Activated B cell treated with CpG ODN at 0.5 μM for 24 hours (primary cell): ENCODE data around the gene C1orf116. TPM values are rescaled to one million over a fixed set of nuclear protein-coding genes. Genes with fewer than 3 reads are reported as not detected.

ENCODE experiments used
- ATAC-seq: fragments of 200-7000 bp; cut with Tn5 transposase; one replicate; pipeline ENCODE4 v1.10.0; 2021; ENCODE audit warnings: low read depth, mild to moderate bottlenecking, moderate library complexity
- CTCF ChIA-PET: fragments of 350-600 bp; sonication (Branson Sonifier 250); formaldehyde crosslinking; loops from one replicate; lab custom pipeline; 2021; ENCODE audit warnings: antibody characterized with exemption; lab: Charles Lee
- POLR2A ChIA-PET: fragments of 350-600 bp; sonication (Branson Sonifier 250); formaldehyde crosslinking; loops from one replicate; lab custom pipeline; 2021; ENCODE audit warnings: antibody characterized with exemption; lab: Charles Lee
- DNase-seq: peaks from one replicate; pipeline ENCODE4 v3.0.0; 2022
- H3K27ac Mint-ChIP-seq: one replicate; pipeline ENCODE4 v1.8.0; 2020; ENCODE audit warnings: mixed read lengths
- H3K27me3 Mint-ChIP-seq: one replicate; pipeline ENCODE4 v1.8.0; 2021; ENCODE audit warnings: mixed read lengths
- H3K36me3 Mint-ChIP-seq: one replicate; pipeline ENCODE4 v1.8.0; 2021; ENCODE audit warnings: low read depth, mixed read lengths
- H3K4me1 Mint-ChIP-seq: one replicate; pipeline ENCODE4 v1.8.0; 2021; ENCODE audit warnings: mixed read lengths
- H3K4me3 Mint-ChIP-seq: one replicate; pipeline ENCODE4 v1.8.0; 2020; ENCODE audit warnings: mild to moderate bottlenecking, mixed read lengths
- H3K9me3 Mint-ChIP-seq: one replicate; pipeline ENCODE4 v1.8.0; 2020; ENCODE audit warnings: mixed read lengths
- CTCF ChIP-seq: fragments of 200-600 bp; IDR thresholded peaks from one replicate; pipeline ENCODE4 v1.8.0; 2022; ENCODE audit warnings: antibody characterized with exemption, mild to moderate bottlenecking
- intact Hi-C: fragments of 100-400 bp; cut with micrococcal nuclease; formaldehyde crosslinking; loops from one replicate; pipeline ENCODE4 v1.15.1; 2024
- total RNA-seq: library from RNA; stranded (reverse); gene quantifications from 2 replicates; pipeline ENCODE4 v1.2.3, GENCODE V29; 2022

Gene C1orf116
- total RNA-seq, 1 donor from 2014 or later = 0.09 TPM

DNA sequence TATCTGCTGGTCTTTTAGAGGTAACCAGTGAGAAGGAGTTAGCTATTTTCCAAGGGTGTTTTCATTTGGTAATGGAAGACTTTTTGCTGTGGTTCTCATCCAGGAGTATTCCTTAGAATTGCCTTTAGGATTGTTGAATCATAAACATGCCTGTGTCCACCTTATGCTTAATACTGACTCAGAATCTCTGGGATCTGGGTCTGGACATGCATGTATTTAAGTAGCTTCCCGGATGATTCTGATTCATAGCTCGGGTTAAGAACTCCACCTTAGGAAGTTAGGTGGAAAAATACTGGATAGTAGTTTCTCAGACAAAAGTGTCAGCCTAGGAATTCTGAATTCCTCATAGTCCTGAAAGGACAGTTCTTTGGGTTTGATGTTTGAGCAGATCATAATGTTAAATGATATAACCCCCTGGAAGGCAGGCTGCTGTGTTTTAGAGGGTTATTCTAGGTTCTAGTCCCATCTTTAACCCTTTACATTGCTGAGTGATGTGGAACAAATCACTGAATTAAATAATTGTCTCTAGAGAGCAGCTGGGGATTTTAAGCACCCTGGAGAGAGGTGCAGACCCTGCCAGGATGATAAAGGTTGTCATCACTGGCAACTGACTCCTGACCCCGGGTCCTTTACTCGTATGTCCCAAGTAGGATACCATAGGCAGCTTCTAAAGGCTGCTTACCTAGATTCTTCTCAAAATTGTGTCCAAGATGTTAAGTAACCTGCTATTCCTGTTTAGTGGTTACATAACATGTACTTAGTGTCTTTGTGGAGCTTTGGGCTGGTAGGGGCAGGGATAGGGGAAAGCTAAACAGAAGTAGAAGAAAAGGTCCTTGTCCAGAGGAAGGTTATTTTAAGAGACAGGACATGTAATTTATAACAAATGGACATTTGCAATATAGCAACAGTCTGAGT, 41.6 kb upstream of the C1orf116 start:
- Mint-ChIP-seq H3K36me3 (peaks cover 35% of the 10 kb centered on the region), H3K27me3 (no peaks in the 10 kb centered on the region), H3K4me3 (no peak overlapping the region), H3K27ac (no peak overlapping the region), H3K9me3 (no peaks in the 10 kb centered on the region), H3K4me1 (peaks cover 21% of the 10 kb centered on the region)
- CTCF ChIA-PET = interaction anchor here (1.2 to 14.6 kb wide), 4 partner anchors 10 to 426 kb away, joined by 3 to 174 read pairs (median 15); partner anchors contain the start of genes CR1 and PFKFB2
- no peak for ATAC-seq
- TF ChIP-seq CTCF = no peak
- POLR2A ChIA-PET = no interaction called here
- DNase-seq = no peak
- intact Hi-C loops = no loop called here

DNA sequence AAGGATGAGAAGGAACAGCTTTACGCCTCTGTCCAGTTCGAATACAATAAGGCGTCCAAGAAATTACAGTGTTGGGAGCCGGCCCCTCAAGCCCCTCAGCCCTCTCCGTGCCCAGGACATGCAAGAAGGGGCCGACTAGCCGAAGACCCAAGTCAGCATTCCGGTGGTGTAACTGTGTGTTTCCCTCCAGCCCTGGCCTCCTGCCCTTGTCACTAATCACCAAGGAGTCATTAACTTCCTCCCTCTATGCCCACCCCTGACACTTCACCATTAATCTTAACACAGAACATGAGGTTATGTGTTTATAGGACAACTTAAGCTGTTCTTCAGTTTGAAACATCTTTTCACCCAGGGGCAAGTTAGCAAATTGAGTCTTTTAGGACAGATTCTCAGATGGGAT, 39.7 kb upstream of the C1orf116 start:
- Mint-ChIP-seq H3K9me3 (no peaks in the 10 kb centered on the region), H3K27ac (no peak overlapping the region), H3K4me3 (no peak overlapping the region), H3K27me3 (no peaks in the 10 kb centered on the region), H3K36me3 (peaks cover 51% of the 10 kb centered on the region), H3K4me1 (peaks cover 22% of the 10 kb centered on the region)
- ATAC-seq = no peak
- CTCF ChIA-PET = interaction anchor here (1.7 kb wide), 1 partner anchor 12 kb away, joined by 5 read pairs; no protein-coding TSS in a partner anchor
- no peak for DNase-seq
- intact Hi-C loops = no loop called here
- TF ChIP-seq CTCF = no peak
- POLR2A ChIA-PET = interaction anchor here (1.6 kb wide), 1 partner anchor 19 kb away, joined by 9 read pairs; the partner anchor contains the start of gene PFKFB2

GRCh38 chr1:207071426-207071825, 38.9 kb upstream of the C1orf116 start:
- no peak overlapping the region for H3K4me3 Mint-ChIP-seq
- peaks cover 54% of the 10 kb centered on the region for H3K36me3 Mint-ChIP-seq
- H3K27ac Mint-ChIP-seq = no peak overlapping the region
- H3K9me3 Mint-ChIP-seq = no peaks in the 10 kb centered on the region
- ATAC-seq (no peak), DNase-seq (no peak)
- intact Hi-C loops = no loop called here
- H3K4me1 Mint-ChIP-seq = peaks cover 22% of the 10 kb centered on the region
- no peaks in the 10 kb centered on the region for H3K27me3 Mint-ChIP-seq
- no peak for TF ChIP-seq CTCF
- ChIA-PET POLR2A (interaction anchor here (1.6 kb wide), 1 partner anchor 18 kb away, joined by 9 read pairs; the partner anchor contains the start of gene PFKFB2), CTCF (interaction anchor here (0.7 to 2.9 kb wide), 3 partner anchors 13 to 334 kb away, joined by 4 to 9 read pairs (median 5); no protein-coding TSS in a partner anchor)

DNA sequence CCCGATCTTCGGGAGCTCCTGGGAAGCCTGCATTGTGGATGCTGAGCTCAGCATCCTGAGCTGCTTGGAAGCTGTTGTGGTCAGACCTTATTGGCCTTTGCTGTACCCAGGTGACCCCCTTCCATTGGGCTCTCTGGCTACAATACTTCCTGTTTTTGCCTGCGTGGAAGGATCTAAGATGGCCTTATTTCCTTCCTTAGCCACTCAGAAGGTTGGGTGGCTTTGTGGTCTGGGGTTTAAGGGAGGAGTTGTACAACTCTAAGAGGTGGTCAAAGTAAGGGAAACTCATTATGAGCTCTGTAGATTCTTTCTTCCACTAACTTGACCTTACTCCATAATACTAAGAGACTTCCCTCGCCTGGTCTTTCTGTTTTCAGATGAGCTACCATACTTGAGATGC, 38.3 kb upstream of the C1orf116 start:
- Mint-ChIP-seq H3K36me3 (peaks cover 57% of the 10 kb centered on the region), H3K27ac (no peak overlapping the region), H3K4me3 (no peak overlapping the region), H3K9me3 (no peaks in the 10 kb centered on the region), H3K4me1 (peaks cover 22% of the 10 kb centered on the region), H3K27me3 (no peaks in the 10 kb centered on the region)
- CTCF ChIA-PET = interaction anchor here (0.7 to 2.9 kb wide), 3 partner anchors 13 to 335 kb away, joined by 4 to 9 read pairs (median 5); no protein-coding TSS in a partner anchor
- intact Hi-C loops = no loop called here
- TF ChIP-seq CTCF = no peak
- POLR2A ChIA-PET = interaction anchor here (1.6 kb wide), 1 partner anchor 18 kb away, joined by 9 read pairs; the partner anchor contains the start of gene PFKFB2
- no peak for DNase-seq
- ATAC-seq = no peak
